GM19328 (cell line): ENCODE measurements around the gene CRIP1.

Experiments used
- ATAC-seq: cut with Tn5 transposase; IDR thresholded peaks from one replicate; pipeline ENCODE4 v1.9.1; 2021; ENCODE audit warnings: mild to moderate bottlenecking, moderate library complexity; ENCODE audit not compliant: unreplicated experiment

The CRIP1 gene

GRCh38 chr14:105531088-105531893 is 44.6 kb downstream of the CRIP1 start:
- ATAC-seq = no peak

DNA sequence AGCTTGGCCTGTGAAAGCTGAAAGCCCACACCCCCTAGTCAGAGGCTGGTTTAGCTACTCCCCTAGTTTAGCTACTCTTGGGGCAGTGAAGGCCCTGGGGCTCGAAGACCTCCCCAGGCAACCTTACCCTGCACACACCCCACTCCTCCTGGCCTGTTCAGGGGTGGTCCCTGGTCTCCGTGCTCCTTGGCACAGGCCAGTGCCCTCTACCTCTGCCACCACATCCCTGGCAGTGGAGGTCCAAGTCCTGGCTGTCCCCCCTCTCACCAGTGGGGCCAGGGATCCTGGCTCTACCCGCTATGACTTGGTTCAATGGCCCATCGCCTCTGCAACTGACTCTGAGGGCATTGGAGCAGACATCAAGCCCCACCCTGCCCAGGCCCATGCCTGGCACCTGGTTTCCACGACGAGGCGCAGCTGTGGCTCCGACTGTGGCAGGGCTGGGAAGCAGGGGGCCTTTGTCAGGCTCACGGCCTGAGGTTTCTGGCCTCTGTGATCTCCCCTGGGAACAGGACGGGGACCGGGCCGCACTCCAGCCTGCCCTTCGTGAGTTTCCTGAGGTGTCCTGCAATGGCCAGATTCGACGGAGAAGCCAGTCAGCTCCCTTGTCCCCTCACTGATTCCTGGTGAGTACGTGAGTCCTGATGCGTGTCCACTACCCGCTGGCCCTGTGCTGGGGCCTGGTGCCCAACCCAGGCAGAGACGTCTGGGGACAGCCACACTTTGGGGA is 45.4 kb downstream of the CRIP1 start:
- no peak for ATAC-seq

GRCh38 chr14:105532735-105533141 is 46.1 kb downstream of the CRIP1 start:
- ATAC-seq = no peak

DNA sequence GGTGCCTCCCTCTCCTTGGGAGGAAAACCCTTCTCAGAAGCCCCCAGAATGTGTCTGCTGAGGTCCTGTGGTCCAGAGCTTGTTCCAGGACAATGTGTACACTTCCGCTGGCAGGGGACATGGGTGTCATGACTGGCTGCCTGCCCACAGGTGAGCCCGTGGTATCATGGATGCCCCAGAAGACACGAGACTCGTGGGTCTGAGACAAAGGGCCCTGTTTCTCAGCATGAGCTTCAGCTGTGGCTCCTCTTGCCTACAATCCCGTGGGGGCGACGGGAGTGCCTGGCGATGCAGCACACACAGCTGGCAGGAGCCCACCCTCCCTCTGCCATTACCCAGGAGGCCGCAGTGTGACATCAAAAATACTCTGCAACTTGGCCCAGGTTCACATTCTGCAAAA is 46.7 kb downstream of the CRIP1 start:
- ATAC-seq = no peak

- ATAC-seq = no peak
These were observed 47.3 kb downstream of the CRIP1 start for GRCh38 chr14:105533811-105534498.

DNA sequence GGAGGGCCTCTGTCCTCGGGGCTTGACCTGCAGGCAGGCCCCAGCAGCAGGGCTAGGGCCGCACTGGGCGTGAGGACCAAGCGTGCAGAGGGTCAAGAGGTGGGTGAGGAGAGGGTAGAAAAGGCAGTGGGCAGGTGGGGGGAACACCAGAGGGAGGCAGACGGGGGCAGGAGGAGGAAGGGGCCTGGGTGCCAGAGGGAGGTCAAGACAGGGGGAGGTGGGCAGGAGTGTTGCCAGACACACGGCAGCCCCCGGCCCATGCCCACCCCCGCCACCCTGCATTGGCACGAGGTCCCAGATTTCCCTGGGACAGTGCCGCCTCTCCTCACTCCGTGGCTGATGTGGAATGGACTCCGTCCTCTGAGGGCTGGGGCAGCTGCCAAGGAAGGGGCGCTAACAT is 47.9 kb downstream of the CRIP1 start:
- ATAC-seq = no peak

- no peak for ATAC-seq
These were observed 49.4 kb downstream of the CRIP1 start for GRCh38 chr14:105536051-105536450.

GRCh38 chr14:105536691-105537579 is 50.2 kb downstream of the CRIP1 start:
- ATAC-seq = no peak

GRCh38 chr14:105537580-105538474 is 51.1 kb downstream of the CRIP1 start:
- no peak for ATAC-seq
